H1 (cell line): ENCODE data around the gene PLAC1.

Experiments used
- POLR2A ChIP-seq, 2 experiments: IDR thresholded peaks; 1 replicate in 1 of 2; 2 replicates in 1 of 2; pipeline ENCODE4 v1.6.1; 2011; ENCODE audit warnings: low read depth in 2 of 2, low read length in 2 of 2, mild to moderate bottlenecking in 2 of 2; ENCODE audit errors: control extremely low read depth in 1 of 2
- POLR2AphosphoS5 ChIP-seq: IDR thresholded peaks from 2 replicates; pipeline ENCODE4 v1.6.1; 2011; ENCODE audit warnings: low read depth, low read length
- TF ChIP-seq, protein P1 (sequence below), 3 experiments: IDR thresholded peaks; 1 replicate in 2 of 3; 2 replicates in 1 of 3; pipeline versions ENCODE4 v1.5.1 to v1.6.1; 2011; ENCODE audit warnings: low read length in 3 of 3, mild to moderate bottlenecking in 3 of 3, inconsistent platforms in 2 of 3, low read depth in 1 of 3, moderate library complexity in 1 of 3; ENCODE audit not compliant: insufficient read depth in 1 of 3; ENCODE audit errors: control extremely low read depth in 1 of 3

DNA sequence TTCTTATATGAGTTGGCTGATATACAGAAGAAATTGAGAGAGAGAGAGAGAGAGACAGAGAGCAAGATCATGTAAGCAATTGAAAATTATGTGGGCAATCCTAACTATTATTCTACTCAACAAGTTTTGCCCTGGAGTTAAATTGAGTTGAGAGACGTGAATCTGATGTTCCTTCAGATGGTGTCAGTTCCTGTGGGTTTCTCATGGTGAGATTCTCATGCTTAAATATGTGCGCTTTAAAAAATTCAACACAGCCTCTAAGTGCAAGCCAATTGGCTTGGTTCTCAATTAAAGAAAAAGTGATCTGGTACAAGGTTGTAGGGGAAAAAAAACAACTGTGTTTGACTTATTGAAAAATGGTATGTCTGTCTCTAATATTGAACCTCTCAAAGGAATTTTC, 35.4 kb upstream of the PLAC1 start:
- TF ChIP-seq POLR2A (IDR thresholded peaks at IDR 0.05; ENCODE audit: control extremely low read depth in 1 of 2, low read depth in 2 of 2, low read length in 2 of 2) (no peak), POLR2AphosphoS5 (no peak)
- TF ChIP-seq, protein P1, sequence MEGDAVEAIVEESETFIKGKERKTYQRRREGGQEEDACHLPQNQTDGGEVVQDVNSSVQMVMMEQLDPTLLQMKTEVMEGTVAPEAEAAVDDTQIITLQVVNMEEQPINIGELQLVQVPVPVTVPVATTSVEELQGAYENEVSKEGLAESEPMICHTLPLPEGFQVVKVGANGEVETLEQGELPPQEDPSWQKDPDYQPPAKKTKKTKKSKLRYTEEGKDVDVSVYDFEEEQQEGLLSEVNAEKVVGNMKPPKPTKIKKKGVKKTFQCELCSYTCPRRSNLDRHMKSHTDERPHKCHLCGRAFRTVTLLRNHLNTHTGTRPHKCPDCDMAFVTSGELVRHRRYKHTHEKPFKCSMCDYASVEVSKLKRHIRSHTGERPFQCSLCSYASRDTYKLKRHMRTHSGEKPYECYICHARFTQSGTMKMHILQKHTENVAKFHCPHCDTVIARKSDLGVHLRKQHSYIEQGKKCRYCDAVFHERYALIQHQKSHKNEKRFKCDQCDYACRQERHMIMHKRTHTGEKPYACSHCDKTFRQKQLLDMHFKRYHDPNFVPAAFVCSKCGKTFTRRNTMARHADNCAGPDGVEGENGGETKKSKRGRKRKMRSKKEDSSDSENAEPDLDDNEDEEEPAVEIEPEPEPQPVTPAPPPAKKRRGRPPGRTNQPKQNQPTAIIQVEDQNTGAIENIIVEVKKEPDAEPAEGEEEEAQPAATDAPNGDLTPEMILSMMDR (IDR thresholded peaks at IDR 0.05; ENCODE audit: control extremely low read depth in 1 of 3, insufficient read depth in 1 of 3, low read depth in 1 of 3, low read length in 3 of 3): no peak
